ENCODE measurements around the gene CHD9.

DNA sequence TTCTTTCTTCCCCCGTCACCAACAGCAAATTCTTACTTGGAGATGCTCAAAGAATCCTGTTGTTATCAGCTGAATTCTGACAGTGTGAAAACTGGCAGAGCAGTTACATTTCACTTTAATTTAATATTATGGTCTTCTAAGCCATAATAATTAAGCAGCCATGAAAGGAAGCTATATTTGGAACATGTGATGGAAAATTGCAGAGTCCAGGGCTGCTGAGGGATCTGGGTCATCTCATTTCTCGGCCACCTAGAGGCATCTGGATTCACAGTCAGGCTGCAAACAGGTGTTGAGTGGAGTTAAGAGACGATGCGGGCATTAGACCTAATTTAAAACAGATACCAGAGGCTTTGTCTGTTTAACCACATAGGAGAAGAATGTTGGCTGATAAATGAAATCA lies 40.5 kb upstream of the CHD9 start:
- TF ChIP-seq, protein P1, sequence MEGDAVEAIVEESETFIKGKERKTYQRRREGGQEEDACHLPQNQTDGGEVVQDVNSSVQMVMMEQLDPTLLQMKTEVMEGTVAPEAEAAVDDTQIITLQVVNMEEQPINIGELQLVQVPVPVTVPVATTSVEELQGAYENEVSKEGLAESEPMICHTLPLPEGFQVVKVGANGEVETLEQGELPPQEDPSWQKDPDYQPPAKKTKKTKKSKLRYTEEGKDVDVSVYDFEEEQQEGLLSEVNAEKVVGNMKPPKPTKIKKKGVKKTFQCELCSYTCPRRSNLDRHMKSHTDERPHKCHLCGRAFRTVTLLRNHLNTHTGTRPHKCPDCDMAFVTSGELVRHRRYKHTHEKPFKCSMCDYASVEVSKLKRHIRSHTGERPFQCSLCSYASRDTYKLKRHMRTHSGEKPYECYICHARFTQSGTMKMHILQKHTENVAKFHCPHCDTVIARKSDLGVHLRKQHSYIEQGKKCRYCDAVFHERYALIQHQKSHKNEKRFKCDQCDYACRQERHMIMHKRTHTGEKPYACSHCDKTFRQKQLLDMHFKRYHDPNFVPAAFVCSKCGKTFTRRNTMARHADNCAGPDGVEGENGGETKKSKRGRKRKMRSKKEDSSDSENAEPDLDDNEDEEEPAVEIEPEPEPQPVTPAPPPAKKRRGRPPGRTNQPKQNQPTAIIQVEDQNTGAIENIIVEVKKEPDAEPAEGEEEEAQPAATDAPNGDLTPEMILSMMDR (IDR thresholded peaks at IDR 0.05; ENCODE audit: low read length), result no peak
- TF ChIP-seq EZH2 (optimal IDR thresholded peaks at IDR 0.05; ENCODE audit: low read depth, low read length) (no peak), EZH2phosphoT487 (IDR thresholded peaks at IDR 0.05; ENCODE audit: low read length) (no peak)

Measured in MM.1S (cell line).